Measurements from ENCODE around the gene BBOF1.

GRCh38 chr14:73988065-73988464 is 31.1 kb upstream of the BBOF1 start:
- no peak for TF ChIP-seq EZH2 (IDR thresholded peaks at IDR 0.05)
- no peak for TF ChIP-seq POLR2AphosphoS5 (IDR thresholded peaks at IDR 0.05; ENCODE audit: borderline replicate concordance, low read depth, low read length)
